Ascending aorta (tissue), 2 donors: ENCODE results near the gene ZNF619. TPM values are rescaled to one million over a fixed set of nuclear protein-coding genes. Genes with fewer than 3 reads are reported as not detected.

Experiments
- DNase-seq, 2 donors: peaks; one replicate each; pipeline ENCODE4 v3.0.0-alpha.2; 2019; ENCODE audit warnings: low spot score in 2 of 2
- H3K27ac ChIP-seq, 2 donors: fragments of 200-600 bp; sonication (generic); one replicate each; pipeline ENCODE4 v1.5.1; 2016 to 2017; ENCODE audit warnings: mild to moderate bottlenecking in 1 of 2
- H3K27me3 ChIP-seq: fragments of 200-600 bp; sonication (generic); one replicate; pipeline ENCODE4 v1.5.1; 2017
- H3K36me3 ChIP-seq, 2 donors: fragments of 200-600 bp; sonication (generic); one replicate each; pipeline ENCODE4 v1.5.1; 2016
- H3K4me1 ChIP-seq, 2 donors: fragments of 200-600 bp; sonication (generic); one replicate each; pipeline ENCODE4 v1.5.1; 2016 to 2017; ENCODE audit warnings: mild to moderate bottlenecking in 1 of 2
- H3K4me3 ChIP-seq, 2 donors: fragments of 200-600 bp; sonication (generic); one replicate each; pipeline ENCODE4 v1.5.1; 2016 to 2017; ENCODE audit warnings: mild to moderate bottlenecking in 1 of 2
- H3K9me3 ChIP-seq, 2 donors: fragments of 200-600 bp; sonication (generic); one replicate each; pipeline ENCODE4 v1.5.1; 2016
- intact Hi-C: fragments of 100-400 bp; cut with DNase I; formaldehyde crosslinking; loops from one replicate; pipeline ENCODE4 v1.15.1; 2023
- total RNA-seq: library from RNA; depleted of rRNA; stranded (reverse); fragments of >200 nt; gene quantifications from one replicate; pipeline ENCODE4 v1.1.0, GENCODE V29; 2016
- TF ChIP-seq, protein P1 (sequence below), 3 experiments: fragments of 200-600 bp in 2 of 3; fragments of 450-650 bp in 1 of 3; sonication (generic) in 2 of 3; IDR thresholded peaks; one replicate each; pipeline ENCODE4 v1.5.1; 2016 to 2019; ENCODE audit warnings: antibody characterized with exemption in 3 of 3, mild to moderate bottlenecking in 1 of 3, moderate library complexity in 1 of 3

ZNF619 gene
- total RNA-seq, 1 donor from 2014 or later, result 1.4 TPM

DNA sequence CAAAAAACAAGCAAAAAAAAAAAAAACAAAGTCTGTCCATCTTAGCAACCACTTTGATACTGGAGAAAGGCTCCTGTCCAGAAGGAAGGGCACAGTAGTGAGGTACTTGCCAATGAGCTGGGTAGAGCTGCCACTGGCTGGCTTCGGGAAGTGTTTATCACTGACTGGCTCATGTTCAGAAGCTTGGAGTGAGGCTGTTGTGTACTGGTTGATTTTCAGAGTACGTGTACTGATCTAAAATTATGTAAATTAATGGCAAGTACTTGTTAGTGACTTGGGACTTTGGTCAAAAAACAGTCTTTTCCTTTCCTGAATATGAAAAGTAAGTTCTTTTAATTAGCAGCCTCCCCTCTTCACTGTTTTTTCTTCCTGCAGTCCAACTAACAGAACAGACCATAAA, 46.9 kb downstream of the ZNF619 start:
- no peaks in the 10 kb centered on the region for H3K9me3 ChIP-seq
- no peaks in the 10 kb centered on the region for H3K27me3 ChIP-seq
- H3K4me3 ChIP-seq, result no peak overlapping the region
- H3K4me1 ChIP-seq, result peaks cover 0 to 7% of the 10 kb centered on the region in 2 donors
- DNase-seq, result no peak
- TF ChIP-seq, protein P1, sequence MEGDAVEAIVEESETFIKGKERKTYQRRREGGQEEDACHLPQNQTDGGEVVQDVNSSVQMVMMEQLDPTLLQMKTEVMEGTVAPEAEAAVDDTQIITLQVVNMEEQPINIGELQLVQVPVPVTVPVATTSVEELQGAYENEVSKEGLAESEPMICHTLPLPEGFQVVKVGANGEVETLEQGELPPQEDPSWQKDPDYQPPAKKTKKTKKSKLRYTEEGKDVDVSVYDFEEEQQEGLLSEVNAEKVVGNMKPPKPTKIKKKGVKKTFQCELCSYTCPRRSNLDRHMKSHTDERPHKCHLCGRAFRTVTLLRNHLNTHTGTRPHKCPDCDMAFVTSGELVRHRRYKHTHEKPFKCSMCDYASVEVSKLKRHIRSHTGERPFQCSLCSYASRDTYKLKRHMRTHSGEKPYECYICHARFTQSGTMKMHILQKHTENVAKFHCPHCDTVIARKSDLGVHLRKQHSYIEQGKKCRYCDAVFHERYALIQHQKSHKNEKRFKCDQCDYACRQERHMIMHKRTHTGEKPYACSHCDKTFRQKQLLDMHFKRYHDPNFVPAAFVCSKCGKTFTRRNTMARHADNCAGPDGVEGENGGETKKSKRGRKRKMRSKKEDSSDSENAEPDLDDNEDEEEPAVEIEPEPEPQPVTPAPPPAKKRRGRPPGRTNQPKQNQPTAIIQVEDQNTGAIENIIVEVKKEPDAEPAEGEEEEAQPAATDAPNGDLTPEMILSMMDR (IDR thresholded peaks at IDR 0.05), result no peak
- intact Hi-C loops, result loop anchor here (1.0 to 2.0 kb wide), 4 partner anchors 17 to 71 kb away; partner anchors contain the start of genes RPL14, ZNF619 and ZNF620
- peak overlapping the region in 1 of 2 donors; percentile 91 for H3K27ac ChIP-seq
- H3K36me3 ChIP-seq, result peaks cover 4 to 29% of the 10 kb centered on the region in 2 donors

DNA sequence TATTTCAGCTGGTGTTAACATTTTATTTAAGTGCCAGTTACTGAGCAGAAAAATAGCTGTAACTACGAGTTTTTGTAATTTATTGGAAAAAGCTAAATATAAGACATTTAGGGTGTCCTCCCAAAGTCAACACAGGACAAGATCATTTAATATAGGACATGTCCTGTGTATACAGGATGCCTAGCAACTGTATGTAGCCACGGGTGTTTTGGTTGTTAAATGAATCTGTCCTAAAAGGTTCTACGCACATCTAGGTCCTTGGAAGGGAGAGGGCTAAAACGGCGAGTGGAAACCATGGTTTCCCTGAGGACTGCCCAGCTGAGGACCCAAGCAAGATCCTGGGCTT, 47.3 kb downstream of the ZNF619 start:
- Histone ChIP-seq H3K4me3 (peak overlapping the region; percentile 83 to 88), H3K36me3 (peaks cover 8 to 33% of the 10 kb centered on the region in 2 donors), H3K4me1 (peaks cover 0 to 7% of the 10 kb centered on the region in 2 donors), H3K27me3 (no peaks in the 10 kb centered on the region), H3K9me3 (peaks cover 0 to 1% of the 10 kb centered on the region in 2 donors), H3K27ac (peak overlapping the region; percentile 79 to 91)
- TF ChIP-seq, protein P1 (IDR thresholded peaks at IDR 0.05), result no peak
- no peak for DNase-seq
- intact Hi-C loops, result loop anchor here (1.0 to 2.0 kb wide), 4 partner anchors 18 to 71 kb away; partner anchors contain the start of genes RPL14, ZNF619 and ZNF620

DNA sequence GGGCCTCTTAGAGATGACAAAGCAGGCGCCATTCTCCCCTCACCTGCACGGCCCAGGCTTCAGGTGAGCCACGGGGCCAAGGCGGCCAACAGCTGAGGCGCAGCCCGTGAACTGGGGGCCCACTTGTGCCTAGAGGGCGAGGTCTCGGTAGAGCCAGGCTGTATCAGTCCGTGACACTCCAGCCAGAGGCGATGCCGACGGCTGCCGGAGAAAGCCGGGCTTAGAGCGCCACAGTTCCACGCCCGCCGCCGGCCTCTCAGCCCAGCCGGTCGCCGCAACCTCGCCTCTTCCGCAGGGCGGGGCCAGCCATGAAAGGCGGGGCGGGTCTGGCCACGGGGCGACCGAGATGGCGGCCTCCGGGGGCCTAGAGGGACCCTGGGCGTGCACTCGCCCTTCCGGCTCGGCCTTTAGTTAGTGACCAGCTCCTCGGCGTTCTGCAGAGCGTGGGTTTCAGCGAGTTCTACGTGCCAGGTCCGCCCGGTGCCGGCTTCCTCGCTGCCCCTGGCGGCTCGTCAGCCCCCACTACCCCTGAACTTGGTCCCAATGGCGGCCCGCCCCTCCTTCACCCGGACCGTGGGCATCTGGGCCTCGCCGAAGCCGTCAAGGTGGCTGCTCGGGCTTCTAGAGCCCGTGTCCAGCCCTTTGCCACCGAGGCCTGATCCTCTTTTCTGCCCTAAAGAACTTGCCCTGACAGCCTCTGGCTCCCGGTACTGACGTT, 47.8 kb downstream of the ZNF619 start, which contains the start of gene ZNF621:
Gene ZNF621, plus strand, starts transcription at position 393 of the 718 bp plus-strand sequence. CDS start 881 bp downstream, outside the sequence.
- intact Hi-C loops, result loop anchor here (1.0 to 2.0 kb wide), 4 partner anchors 18 to 72 kb away; partner anchors contain the start of genes RPL14, ZNF619 and ZNF620

DNA sequence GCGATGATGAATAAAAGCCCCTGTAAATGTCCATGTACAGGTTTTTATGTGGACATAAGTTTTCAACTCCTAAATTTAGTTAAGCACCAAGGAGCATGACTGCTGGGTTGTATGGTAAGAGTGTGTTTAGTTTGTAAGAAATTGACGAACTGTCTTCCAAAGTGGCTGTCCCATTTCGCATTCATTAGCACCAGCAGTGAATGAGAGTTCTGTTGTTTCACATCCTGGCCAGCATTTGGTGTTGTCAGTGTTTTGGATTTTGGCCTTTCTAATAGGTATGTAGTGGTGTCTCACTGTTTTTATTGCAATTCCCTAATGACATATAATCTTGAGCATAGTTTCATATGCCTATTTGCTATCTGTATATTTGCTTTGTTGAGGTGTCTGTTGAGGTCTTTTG, 51.5 kb downstream of the ZNF619 start:
- no peak for DNase-seq
- peaks cover 50 to 75% of the 10 kb centered on the region in 2 donors for H3K36me3 ChIP-seq
- TF ChIP-seq, protein P1 (IDR thresholded peaks at IDR 0.05), result no peak
- peaks cover 14 to 36% of the 10 kb centered on the region in 2 donors for H3K9me3 ChIP-seq
- intact Hi-C loops, result no loop called here
- H3K27ac ChIP-seq, result no peak overlapping the region
- H3K4me3 ChIP-seq, result no peak overlapping the region
- H3K27me3 ChIP-seq, result no peaks in the 10 kb centered on the region
- peaks cover 0 to 7% of the 10 kb centered on the region in 2 donors for H3K4me1 ChIP-seq

More for the DNA sequence above, 47.8 kb downstream of the ZNF619 start, which contains the start of gene ZNF621:
- H3K27ac ChIP-seq, result peak within 1 kb of the TSS; percentile 79 to 91
- peaks cover 0 to 7% of the 10 kb centered on the region in 2 donors for H3K9me3 ChIP-seq
- H3K4me3 ChIP-seq, result peak within 1 kb of the TSS; percentile 83 to 88
- peaks cover 0 to 7% of the 10 kb centered on the region in 2 donors for H3K4me1 ChIP-seq
- no peaks in the 10 kb centered on the region for H3K27me3 ChIP-seq
- peak; percentile 57 to 94 for DNase-seq
- H3K36me3 ChIP-seq, result peaks cover 13 to 38% of the 10 kb centered on the region in 2 donors
- TF ChIP-seq, protein P1 (IDR thresholded peaks at IDR 0.05), result no peak

GRCh38 chr3:40532252-40532651, 55.3 kb downstream of the ZNF619 start:
- H3K36me3 ChIP-seq, result peaks cover 73 to 100% of the 10 kb centered on the region in 2 donors
- peaks cover 25 to 72% of the 10 kb centered on the region in 2 donors for H3K9me3 ChIP-seq
- no peaks in the 10 kb centered on the region for H3K27me3 ChIP-seq
- no peak overlapping the region for H3K27ac ChIP-seq
- DNase-seq, result no peak
- H3K4me3 ChIP-seq, result no peak overlapping the region
- intact Hi-C loops, result no loop called here
- H3K4me1 ChIP-seq, result no peaks in the 10 kb centered on the region
- TF ChIP-seq, protein P1 (IDR thresholded peaks at IDR 0.05), result no peak
